HG02981 (cell line): ENCODE results near the gene TP53AIP1.

ENCODE experiments used
- ATAC-seq: cut with Tn5 transposase; IDR thresholded peaks from one replicate; pipeline ENCODE4 v1.9.1; 2021; ENCODE audit warnings: mild to moderate bottlenecking, moderate library complexity; ENCODE audit not compliant: unreplicated experiment

TP53AIP1 gene

DNA sequence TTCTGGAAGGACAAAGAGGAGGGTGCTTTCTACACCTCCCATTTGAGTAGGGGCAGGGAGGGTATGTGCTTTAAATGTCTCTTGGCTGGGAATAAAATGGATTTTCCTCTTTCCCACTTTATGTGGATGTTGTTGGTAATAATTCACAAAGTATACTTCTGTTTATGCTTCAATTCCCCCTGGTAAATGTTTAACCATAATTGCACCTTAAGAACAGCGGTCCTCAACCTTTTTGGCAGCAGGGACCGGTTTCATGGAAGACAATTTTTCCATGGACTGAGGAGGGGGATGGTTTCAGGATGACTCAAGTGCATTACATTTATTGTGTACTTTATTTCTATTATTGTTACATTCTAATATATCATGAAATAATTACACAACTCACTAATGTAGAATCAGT lies 4.0 kb upstream of the TP53AIP1 start:
- ATAC-seq: no peak

DNA sequence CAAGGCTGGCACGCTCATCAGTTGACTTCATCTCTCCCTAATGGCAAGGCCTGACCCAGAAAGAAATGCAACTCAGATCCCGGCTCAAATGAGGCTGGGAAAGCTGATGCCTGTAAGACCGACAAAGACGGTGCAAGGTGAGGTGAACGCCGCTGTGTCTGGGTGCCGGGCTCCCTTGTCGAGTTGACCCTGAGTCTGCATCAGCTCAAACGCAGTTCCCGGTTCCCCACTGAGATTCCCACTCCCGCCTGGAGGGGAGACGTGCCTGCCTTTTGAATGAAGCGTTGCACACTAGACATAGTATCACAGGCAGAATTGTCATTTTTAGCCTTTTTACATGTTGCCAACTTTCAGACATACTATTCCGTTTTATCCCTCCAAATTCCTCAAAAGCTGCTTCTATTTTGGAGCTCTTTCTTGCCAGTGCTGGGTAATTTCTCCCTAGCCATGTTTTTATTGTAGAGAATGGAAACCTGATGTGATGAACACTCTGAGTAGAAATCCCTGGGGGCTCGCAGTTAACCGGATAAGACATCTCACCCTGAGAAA lies 831 bp upstream of the TP53AIP1 start:
- no peak for ATAC-seq

DNA sequence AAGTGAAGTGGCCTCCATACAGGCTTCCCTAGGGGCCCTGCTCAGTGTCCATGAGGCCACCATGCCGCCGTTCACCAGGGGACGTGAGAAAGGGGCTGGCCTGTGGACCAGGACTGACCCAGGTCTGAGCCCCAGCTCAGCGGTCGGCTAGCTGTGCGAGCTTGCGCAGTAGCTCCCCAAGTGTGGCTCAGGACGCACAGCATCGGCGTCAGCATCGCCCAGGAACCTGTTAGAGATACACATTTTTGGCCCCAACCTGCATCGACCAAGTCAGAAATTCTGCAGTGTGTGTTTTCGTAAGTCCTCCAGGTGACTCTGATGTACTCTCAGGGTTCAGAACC lies 429 bp downstream of the TP53AIP1 start:
- ATAC-seq: no peak

DNA sequence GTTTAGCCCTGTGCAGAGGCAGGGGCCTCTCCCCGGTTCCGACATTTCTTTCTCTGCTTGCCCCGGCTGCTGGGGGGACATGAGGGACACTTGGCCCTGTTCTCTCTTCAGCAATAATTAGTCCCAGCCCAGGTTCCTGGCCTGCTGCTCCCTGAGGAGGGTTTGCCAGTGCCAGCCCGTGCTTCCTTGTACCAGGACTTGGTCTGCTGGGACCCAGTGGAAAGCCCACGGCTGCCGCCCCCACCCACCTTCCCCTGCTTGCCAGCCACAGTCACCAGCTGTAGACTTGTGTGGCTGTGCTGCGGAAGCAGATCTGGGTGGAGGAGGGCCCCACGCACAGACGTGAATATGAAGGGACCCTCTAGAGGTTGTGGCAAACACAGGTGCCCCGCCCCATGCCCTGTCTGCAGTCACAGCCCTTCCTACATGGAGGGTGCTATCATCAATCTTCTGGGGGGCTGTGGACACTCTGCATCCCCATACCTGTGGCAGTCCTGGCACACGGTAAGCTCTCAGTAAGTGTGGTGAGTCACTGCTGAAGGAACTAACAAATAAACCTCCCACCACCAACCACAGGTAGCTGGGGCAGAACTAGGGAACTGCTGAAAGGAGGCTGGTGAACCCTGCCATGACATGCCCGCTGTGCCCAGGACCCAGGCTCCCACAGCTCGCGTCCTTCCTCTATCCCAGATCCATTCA lies 949 bp downstream of the TP53AIP1 start:
- ATAC-seq: no peak

DNA sequence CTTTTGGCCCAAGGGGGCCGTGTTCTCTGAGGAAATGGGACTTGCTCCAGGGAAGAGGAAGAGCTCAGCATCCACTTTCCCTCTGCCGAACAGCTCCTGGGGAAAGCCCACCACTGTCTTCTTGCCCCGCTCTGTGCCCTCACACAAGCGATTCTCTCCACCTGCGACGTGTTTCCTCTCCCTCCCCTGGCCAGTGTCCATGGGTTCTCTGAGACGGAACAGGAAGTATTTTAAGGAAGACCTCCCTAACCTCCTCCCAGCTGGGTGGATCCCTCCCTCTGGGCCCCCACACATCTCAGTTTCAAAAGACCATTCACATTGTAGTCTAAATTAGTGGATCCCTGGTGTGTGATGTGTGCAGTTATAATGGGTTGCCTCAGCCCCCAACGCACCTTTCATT lies 1.6 kb downstream of the TP53AIP1 start:
- no peak for ATAC-seq

DNA sequence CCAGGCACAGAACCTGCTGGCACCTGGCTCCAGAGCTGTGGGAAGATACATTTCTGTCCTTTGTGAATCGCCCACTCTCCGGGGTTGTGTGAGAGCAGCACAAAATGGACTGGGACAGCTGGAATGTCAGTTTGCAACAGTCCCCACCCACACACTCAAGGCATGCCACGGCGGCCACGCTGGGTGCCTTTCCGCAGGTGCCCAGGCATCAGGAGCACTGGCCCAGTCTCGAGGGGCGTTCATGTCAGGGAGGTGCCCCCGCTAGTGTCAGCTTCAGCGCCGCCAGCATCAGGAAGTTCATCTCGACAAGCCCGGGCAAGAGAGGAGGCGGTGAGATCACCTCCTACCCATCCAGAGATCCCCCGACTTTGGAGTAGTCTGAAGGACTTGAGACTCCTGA lies 2.1 kb downstream of the TP53AIP1 start:
- no peak for ATAC-seq

DNA sequence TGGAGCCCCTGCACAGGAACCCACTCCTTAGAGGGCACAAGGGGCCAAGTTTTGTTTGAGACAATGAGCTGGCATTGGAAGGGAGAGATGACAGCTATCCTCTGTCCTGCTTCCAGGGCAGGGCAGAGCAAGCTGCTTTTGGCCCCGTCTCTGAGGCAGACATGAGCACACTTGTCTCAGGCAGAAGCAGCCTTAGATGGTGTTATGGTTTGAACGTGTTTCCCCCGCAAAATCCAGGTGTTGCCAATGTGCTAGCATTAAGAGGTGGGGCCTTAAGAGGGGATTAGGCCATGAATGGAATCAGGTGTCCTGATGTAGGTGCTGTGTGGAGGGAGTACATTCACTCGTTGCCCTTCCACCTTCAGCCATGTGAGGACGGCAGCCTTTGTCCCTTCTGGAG lies 2.5 kb downstream of the TP53AIP1 start:
- no peak for ATAC-seq

DNA sequence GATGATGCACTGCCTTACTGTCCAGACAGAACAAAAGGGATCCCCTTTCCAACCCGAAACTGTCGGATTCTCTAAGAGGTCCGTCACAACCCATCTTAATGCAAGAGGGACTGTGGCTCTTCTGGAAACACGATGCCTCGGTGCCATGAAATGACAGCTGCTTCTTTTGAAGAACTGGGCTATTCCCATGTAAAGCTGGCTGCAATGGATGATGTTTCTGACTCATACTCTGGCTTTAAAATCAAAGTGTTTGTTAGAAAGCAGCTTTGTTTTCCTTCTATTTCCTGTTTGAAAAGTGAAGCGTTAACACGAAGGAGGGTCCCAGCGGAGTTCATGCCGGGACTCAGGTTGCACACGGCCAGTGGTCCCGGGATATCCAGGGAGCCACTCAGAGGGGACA lies 3.1 kb downstream of the TP53AIP1 start:
- ATAC-seq: no peak

DNA sequence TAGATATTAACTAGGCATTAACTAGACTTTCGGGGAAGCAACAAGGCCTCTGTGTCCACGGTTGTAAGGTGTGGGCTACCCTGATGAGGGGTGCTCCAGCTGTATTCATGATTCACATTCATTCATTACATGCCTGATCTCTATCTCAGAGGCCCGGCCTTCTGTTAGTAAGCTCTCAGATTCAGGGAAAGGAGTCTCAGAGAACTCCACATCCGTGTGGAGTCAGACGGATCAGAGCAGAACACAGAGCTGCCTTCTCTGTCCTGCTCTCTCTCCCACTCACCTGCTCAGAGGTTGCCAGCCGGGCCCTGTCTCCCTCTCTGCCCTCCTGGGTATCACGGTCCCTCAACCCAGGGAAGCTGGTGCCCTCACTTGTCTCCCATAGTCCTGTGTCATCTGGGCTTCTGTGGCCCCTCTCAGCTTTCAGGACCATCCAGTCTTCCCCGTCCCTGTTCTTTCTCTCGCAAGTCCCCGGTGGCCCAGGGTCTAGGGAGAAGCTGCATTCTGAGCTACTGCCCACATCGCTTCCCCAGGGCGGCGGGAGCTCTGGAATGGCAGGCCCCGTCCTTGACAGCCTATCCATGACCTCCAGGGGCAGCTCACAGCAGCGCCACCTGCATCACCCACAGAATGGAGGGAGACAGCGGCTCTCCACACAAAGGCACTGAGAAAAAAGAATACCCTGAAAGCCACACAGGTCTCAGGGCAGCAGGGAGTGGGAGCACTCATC lies 4.3 kb downstream of the TP53AIP1 start:
- no peak for ATAC-seq

DNA sequence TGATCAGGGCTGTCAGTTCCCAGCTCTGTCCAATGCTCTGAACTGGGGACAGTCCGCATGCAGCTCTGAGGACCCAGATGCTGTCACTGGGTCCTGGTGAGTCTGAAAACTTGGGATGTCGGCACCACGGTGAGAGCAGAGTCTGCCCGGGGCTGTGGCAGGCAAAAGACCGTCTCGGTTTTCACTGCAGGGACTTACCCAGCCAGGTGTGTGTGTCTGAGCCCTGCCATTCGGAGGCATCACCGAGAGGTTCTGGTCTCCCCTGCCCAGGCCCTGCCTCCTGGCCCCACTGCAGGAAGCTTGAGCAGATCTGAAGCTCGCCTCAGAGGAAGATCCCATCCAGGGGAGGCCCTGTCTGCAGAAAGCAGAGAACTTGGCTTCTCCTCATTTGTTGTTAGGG lies 5.2 kb downstream of the TP53AIP1 start:
- no peak for ATAC-seq

DNA sequence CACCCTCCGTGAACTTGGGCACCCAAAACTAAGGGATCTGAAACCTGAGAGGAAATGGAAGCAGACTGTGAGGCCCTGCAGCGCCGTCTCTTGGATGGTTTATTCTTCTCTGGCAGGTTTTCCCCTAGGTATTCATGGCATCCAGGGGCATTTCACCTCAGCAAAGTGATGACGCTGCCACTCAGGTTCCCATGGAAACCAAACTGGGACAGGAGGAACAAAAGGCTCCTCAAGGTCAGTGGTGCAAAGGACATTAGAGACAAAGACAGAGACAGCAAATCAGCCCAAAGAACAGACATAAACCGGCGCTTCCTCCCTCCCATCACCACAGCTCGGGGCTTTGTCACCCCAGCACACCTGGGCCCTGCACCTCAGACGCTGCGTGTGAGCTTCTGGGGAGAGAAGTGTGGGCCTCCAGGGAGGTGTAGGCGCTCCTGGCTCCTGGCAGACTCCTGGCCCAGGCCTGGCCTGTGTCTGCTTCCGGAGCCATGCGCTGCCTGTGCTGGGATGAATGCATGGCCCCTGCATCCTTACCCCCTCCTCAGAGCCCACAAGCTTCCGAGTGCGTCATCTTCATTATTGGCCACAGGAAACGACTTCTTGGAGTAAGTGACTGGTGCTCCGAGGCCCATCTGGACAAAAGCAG lies 5.9 kb downstream of the TP53AIP1 start:
- no peak for ATAC-seq

DNA sequence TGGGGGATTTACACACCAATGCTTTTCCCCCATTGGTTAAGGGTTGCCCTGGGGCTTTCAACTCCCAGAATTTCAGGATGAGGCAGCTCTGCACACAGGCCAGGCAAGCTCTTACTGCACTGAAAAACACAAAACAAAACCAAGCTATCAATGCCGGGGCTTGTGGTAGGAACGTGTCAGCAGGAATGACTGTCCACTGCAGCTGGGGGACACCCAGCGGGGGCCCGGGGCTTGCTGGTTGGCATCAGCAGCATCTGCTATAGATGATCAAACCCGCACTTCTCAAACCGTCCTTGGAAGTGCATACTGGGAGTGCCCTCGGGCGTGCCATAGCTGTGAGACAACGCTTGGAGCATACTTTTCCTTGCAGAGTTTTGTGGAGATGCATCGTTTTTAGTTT lies 7.7 kb downstream of the TP53AIP1 start:
- no peak for ATAC-seq

DNA sequence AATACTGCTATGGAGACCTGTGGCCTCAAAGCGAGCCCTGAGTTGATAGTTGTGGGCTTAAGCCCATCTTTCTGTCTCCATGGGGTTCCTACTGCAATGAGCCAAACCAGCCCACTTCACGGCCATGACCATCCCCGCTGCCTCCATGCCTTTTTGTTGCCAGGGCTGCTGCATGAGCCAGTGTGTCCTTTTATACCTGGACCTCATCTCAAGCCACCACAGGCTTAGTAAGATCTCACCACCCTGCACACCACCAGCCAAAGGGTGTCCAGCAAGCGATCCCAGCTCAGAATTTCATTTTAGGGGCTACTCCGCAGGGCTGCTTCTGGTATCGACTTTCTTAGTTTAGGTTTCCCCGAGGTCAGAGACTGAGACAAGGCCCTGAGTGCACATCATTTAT lies 8.3 kb downstream of the TP53AIP1 start:
- ATAC-seq: no peak

DNA sequence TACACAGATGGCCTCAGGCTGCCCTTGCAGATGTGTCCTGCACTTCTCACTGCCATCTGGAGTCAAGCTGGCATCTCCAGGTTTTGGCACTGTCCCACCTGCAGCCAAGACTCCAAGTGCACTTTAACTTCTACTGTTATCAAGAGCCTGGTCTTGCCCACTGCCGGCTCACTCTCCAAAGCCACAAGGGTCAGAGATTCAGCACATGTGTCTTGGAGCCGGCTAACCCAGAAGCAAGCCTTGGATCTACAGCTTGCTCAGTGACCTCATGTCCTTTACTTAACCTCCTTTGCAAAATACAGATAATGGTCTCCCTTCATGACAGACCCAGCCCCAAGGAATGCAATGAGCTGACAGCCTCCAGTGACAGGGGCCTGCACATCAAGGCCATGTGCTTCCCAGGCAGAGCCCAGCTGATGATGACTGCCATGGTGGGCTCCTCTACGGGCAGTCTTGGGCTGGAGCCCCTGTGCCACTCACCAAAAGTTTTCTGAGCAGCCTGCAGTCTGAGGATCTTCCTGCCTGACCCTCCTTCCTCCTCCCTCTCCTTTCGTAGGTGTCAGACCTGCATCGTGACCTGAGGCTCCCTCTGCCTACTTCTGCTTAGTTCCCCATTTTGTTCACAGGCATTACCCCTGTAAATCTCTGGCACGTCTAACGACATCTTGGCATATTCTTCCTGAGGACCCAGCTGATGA lies 9.0 kb downstream of the TP53AIP1 start:
- no peak for ATAC-seq

DNA sequence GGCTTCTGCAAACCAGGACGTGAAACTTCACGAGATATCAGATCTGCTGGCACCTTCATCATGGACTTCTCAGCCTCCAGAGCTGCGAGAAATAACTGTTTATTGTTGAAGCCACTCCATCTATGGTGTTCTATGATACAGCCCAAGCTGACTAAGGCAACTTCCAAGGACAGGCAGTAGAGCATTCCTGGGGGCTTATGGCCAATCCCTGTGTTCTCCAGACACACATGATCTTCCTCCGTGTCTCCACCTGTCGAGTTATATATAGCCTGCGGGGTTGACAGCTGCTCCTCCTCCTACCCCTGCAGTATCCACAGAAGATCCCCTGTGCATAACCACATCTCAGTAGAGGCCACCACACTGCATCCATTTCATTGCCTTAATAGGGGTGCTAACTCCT lies 11.0 kb downstream of the TP53AIP1 start:
- no peak for ATAC-seq

DNA sequence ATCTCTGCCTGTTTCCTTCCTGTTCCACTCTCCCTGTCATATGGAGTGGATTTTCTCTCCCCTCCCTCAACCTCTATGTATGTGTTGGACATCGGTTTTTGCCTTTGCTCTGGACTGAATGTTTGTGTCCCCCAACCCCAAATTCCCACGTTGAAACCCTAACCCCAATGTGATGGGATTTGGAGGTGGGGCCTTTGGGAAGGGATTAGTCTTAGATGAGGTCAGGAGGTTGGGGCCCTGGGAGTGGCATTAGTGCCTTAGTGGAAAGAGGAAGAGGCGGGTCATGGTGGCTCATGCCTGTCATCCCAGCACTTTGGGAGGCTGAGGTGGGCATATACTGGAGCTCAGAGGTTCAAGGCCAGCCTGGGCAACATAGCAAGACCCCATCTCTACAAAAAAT lies 11.6 kb downstream of the TP53AIP1 start:
- no peak for ATAC-seq

DNA sequence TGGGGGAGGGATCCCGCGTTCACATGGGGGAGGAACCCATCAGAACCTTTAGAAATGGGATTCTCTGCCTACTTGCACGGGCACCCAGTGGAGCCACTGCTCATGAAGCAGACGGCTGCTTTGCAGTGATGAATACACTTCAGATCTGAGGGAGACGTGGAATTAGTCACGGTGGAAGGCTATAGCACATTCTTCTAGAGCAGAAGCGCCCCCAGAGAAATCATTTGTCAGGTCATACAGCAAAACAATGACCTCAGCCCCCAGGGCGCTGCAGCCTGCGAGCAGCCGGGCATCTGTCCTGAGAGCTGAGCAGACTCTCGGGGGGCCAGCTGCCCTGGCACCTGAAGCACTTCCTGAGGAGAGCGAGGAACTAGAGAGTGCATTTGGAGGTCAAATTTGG lies 12.7 kb downstream of the TP53AIP1 start:
- no peak for ATAC-seq

DNA sequence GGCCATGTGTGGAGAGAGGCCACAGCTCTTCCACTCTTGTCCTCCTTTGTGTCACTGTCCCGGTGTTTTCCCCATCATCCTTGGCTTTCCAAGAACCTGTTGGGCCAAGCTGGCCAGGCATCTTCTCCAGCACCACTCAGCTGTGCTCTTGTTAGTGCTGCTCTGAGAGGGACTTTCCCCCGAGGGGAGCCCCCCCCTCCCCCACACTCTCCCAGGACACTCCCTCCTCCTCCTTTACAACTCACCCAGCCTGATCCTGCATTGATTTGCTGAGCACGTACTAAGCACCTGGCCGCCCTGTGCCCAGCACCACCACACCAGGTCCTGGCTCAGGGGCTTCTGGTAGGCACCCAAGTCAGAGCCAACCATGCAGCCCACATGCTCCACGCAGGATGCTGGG lies 13.2 kb downstream of the TP53AIP1 start:
- no peak for ATAC-seq

DNA sequence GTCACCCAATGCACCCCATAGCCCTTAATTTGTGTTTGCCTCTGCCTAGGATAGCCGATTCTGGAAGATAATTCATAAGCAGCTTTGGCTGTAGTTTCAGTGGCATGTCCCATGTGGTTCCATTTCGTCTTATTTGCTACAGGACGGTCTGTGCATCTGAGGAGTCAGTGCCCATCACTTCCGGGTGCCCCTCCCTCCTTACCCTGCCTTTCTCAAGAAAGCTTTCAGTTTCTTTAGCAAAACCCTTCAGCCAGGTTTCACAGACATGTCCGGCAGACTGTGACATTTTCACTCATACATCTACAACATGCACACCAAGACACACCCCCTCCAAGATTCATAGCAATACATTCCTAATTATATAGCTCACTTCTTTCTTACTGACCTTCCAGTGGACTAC lies 14.3 kb downstream of the TP53AIP1 start:
- ATAC-seq: peak; percentile 96

DNA sequence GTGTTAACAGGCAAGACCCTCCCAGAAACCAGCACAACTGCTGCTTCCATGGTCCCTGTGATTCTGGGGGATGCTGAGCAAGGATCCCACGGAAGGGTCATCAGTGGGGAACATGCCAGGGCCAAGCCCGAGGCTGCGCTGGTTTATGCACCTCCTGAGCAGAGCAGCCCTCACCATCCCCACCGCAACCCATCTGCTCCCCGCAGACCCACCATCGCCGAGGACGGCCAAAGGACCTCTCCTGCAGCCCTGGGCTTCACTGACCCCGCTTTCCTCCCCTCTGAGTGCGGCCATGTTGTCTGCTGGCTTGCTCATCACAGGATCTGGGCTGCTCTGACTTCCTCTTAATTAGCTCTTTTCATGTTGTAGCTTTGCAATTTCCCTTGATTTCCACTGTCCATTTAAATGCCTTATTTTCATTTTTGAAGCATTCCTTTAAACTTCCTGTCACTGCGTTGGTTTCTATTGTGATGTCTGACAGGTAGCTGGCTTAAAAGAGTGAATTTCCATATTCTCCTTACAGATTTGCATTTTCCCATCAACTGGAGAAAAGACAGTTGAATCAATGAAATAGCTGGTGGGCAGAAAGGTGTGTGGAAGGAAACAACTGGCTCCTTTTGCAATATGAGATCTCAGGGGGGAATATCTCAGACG lies 14.9 kb downstream of the TP53AIP1 start:
- no peak for ATAC-seq

DNA sequence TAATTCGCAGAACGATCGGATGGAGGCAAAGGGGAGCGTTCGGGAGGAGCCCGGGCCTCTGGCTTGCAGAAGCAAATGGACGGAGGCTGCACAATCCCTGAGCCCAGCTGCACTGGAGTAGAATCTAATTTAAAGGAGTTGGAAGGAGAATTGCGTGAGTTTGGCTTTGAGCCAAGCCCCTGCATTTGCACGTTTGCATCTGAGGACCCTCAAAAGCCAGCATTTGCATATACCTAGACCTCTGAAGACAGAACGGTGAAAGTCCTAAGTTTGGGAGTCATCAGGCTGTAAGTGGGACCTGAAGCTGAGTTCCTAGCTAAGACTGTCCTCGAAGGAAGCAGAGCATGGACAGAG lies 15.6 kb downstream of the TP53AIP1 start:
- ATAC-seq: no peak
